Activated CD4-positive, alpha-beta T cell treated with anti-CD3 and anti-CD28 coated beads, Interleukin-2, amount 50 U/mL, for 16 hours (primary cell): ENCODE measurements around the gene PNKD.

Experiments used
- DNase-seq: peaks from one replicate; pipeline ENCODE4 v3.0.0-alpha.2; 2020

Gene PNKD

DNA sequence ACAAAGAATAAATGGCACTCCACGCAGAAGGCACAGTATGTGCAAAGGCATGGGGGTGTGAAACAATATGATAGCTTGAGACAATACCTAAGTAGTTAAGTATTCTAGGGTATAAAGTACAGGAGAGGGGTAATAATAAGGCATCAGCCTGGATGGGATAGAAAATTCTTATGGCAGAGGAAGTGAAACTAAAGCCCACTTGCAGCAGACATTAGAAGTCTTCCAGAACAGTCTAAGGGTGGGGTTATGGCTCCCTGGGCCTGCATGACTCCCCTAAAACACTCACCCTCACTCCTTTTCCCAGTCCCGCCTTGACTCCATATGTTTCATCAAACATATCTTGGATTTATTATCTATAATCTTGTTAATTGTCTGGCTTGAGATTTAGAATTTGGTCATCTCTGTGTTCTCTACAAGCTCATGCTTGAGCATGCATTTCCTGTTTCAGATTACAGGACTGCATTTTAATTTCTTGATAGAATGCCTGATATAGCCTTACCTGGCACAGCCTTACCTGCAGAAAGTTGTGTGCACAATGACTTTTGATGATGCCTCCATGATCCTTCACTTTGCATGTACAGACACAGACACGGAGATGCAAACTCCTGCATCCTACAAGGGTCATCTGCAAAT, 50.5 kb downstream of the PNKD start:
- no peak for DNase-seq

DNA sequence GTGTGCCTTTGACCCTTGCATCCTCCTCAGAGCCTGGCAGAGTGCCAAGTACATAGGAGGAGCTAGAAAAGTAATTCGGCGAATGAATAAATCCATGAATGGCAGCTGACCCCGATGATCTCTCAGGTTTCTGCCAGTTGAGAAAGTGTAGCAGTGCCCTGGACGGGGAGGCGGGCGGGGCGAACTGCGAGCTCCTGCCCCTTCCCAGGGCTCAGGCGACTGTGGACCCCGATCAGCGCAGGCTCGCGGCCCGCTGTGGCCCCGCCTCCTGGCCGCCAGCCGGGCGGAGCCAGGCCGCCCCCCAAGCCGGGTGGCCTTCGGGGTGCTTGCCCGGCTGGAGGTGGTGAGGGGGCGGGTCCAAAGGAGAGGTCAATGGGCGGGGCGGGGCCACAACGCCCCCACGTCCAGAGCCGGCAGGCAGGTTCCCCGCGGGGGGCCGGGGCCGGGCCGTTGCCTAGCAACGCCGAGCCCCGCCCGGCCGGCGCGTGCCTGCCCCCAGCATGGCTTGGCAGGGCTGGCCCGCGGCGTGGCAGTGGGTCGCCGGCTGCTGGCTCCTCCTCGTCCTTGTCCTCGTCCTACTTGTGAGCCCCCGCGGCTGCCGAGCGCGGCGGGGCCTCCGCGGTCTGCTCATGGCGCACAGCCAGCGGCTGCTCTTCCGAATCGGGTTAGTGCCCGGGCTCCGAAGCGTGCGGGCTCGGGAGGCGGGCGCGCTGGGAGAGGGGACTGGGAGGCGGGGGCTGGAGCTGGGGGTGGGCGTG, 52.6 kb downstream of the PNKD start:
- peak; percentile 11 for DNase-seq

GRCh38 chr2:218323526-218324472, 53.5 kb downstream of the PNKD start:
- no peak for DNase-seq

- DNase-seq = no peak
Observed at GRCh38 chr2:218325566-218326160, 55.3 kb downstream of the PNKD start.

DNA sequence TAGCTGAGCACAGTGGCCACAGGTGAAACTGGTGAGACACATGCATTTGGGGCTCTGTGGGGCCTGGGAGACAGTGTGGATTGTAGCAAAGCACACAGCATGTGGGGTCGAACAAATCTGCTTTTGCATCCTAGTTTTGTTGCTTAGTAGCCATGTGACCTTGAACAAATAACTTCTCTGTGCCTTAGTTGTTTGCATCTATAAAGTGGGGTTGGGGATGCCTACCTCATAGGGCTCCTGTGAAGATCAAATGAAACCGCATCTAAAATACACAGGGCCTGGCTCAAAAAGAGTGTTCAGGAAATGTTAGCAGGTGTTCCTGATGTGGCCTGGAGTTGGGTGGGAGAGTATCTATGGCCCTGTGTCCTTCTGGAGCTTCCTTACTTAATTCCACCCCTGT, 56.0 kb downstream of the PNKD start:
- no peak for DNase-seq

DNA sequence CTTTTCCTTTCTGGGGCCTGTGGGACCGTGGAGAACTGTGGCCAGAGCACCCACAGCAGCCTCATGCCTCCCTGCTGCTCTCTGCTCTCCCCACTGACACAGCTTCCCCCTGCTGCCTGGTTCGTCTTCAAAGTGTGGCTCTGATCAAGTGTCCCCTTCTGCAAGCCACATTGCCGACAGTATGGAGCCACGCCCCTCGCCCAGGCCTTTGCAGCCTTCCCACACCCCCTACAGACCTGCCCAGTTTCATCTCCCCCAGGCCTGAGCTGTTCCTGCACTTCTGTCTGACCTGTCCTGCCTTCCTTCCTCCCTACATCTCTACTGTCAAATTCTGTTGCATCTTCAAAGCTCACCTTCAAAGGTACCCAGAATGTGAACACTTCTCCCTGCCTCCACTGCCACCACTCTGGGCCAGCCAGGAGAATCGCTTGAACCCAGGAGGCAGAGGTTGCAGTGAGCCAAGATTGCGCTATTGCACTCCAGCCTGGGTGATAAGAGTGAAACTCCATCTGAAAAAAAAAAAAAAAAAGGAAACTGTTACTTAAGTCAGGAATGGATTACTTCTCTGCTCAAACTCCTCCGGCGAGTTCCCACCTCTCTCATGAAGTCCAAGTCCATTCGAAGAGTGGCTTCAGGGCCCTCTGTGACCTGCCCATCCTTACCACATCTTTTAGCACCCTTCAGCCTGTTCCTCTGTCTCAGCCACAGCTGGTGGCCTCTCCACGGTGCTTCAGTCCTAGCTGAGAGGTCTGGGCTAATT, 57.3 kb downstream of the PNKD start:
- DNase-seq = no peak

DNA sequence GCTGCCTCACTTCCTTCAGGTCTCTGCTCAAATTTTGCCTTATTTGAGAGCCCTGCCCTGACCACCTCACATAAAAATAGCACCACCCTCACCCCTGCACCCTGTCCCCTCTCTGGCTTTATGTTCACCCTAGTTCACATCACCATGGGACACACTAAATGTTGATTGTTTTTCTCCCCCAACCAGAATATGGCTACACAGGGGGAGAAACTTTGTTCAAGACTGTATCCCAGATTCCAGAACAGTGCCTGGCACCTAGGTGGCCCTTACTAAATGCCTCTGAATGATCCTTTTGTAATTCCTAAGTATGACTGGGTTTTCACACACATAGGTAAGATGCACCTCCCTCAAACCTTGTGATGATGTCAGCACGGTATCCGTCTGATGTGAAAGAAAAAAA, 58.0 kb downstream of the PNKD start:
- DNase-seq = no peak

- no peak for DNase-seq
Observed at GRCh38 chr2:218329027-218329825, 58.9 kb downstream of the PNKD start.

DNA sequence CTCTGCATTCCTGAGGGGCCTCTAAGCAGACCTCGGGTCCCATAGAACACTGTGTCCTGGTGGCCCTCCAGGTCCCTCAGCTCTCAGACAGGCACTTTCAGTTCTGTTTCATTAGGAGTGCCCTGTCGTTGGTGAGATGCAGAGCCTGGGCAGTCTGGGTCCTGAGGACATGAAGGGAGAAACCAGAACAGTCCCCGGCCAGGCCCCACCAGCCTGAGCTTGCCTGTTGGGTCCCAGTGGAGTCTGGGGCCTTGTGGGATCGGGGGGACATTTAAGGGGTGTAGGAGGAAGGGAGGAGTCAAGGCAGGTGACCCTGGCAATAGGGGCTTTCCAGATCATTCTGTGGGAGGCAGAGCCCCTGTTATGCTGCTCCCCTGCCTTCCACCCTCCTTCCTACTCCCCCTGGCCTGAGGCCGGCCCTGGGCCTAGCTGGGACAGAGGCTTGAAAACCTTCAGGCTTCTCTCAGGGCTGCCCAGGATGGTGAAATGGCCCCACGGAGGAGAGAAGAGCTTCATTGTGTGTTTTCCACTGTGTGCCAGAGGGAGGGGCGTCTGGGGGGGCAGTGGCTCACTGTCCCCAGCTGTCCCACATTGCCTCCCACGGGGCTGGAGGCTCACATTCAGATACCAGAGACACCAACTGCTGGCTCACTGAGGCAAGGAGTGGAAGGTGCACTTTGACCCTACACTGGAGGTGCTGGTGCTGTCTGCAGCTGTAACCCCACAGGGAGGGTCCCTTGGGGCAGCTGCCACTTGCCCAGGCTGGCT, 59.7 kb downstream of the PNKD start:
- no peak for DNase-seq

DNA sequence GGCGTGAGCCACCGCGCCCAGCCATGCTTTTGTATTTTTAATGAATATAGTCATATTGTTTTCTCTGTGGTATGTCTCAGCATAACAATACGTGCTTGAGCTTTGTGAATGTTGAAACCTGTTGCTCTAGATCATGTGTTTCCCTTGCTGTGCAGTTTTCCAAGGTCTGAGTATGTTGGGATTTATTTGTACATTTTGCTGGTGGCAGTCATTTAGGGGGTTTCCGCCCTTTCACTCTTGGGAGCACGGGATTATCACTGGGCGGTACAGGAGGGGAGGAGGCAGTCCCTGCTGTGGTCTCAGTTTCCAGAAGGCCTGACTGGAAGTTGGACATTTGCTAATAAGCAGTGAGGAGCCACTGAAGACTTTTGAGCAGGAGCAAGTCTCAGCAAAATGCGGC, 61.4 kb downstream of the PNKD start:
- DNase-seq = no peak

DNA sequence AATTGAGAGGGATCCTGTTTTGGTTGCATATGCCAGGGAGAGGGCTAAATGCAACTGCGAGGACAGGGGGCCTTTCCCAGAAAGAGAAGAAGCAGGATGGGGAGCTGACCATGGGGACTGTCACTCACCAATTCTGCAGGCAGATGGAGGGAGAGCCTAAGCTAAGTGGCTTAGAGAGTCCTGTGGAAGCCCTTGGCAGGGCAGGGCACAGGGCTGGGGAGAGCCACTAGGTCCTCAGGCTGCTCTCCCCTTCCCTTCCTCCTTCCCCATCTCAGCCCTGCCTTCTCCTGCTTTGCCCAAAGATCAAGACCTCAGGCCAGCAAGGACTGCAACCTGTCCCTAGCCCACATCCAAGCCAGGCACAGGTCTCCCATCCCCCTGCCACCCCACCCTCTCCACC, 62.0 kb downstream of the PNKD start:
- DNase-seq = no peak

DNA sequence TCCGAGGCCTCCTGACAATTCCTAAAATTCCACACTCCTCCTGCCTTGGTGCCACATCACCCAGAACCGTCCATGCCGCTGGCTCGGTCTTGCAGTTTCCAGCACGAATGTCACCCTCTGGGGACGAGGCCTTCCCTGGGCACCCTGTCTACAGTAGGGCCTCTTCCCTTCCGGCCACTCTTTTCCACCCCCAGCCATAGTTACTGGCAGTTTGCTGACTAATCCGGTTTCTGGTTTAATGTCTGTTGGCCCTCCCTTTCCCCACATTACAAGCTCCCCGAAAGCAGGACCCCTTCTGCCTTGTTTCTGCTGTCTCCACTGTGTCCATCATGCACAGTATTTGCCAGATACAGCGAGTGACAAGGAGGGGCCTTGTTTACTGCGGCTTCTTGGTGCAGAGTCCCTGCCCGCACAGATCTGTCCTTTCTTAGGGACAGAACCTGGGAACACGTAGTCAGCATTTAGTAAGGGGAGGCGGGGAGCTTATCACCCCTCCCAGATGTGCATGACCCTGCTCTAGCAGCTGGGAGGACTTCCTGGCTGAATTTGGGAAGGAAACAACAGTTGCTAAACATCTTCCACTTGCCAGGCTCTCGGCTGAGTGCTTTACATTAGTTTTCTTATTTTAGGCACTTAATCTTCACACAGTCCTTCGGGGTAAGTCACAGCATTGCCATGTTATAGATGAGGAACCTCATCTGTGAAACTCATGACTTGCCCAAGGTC, 62.8 kb downstream of the PNKD start:
- DNase-seq = no peak

GRCh38 chr2:218334531-218334930, 64.2 kb downstream of the PNKD start:
- DNase-seq = no peak

DNA sequence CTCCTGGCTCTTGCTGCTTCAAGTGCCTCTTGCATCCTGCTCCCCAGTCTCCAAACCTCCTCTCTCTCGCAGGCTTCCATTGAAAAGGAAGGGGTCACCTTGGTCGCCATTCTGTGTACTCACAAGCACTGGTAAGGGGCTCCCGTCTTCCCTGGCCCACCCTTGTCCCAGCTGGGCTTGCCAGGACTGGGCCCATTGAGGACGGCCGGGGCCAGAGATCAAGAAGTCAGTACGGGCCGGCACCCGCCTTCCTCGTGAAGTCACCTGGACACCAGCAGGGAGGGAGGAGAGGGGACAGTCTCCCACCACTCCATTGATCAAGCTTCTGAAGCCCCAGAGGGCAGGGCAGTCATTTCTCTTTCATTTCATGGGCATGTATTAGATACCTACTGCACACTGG, 70.3 kb downstream of the PNKD start:
- DNase-seq = no peak

- DNase-seq = no peak
Observed at GRCh38 chr2:218341381-218341780, 71.1 kb downstream of the PNKD start.

GRCh38 chr2:218342837-218343236, 72.5 kb downstream of the PNKD start:
- no peak for DNase-seq

DNA sequence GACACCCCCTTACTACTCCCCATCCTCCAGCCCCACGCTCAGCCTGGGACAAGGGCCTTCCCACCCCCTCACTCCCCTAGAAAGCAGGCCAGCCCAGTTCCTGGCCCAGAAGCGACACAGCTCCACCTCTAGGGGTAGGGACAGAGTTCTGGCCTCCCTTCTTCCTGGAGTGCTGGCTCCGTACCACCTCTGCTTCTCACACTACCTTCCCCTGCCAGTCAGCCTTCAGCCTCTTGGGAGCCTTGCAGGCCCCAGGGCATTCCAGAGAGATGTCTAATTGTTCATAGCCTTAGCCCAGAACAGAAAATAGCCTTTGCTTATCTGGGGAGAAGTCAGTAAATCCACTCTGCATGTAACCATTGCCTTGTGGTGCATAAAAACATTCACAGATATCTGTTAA, 73.3 kb downstream of the PNKD start:
- DNase-seq = no peak

GRCh38 chr2:218344090-218344754, 73.9 kb downstream of the PNKD start:
- no peak for DNase-seq

DNA sequence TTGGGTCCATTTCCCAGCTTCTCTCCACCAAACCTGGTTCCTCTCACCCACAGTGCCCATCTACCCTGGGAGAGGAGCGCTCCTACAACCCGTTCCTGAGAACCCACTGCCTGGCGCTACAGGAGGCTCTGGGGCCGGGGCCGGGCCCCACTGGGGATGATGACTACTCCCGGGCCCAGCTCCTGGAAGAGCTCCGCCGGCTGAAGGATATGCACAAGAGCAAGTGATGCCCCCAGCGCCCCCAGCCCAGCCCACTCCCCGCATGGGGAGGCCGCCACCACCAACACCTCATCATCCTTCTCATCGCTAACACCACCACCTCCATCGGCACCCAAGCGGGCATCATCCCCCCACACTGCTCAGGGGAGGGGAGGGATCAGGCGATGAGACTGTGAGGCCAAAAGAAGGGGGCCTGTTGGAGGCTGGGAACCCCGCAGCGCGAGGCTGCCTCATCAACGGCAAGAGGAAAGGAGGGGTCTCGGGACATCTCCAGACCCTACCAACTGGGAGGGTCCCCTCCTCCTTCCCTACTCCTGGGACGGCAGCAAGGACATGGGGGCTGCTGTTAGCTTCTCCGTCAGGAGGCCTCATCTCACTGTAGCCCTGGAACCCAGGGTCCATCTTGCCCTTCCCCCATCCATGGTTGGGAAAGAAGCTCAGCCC, 74.6 kb downstream of the PNKD start:
- no peak for DNase-seq
